ENCODE data around the gene NMT1.

GRCh38 chr17:45114117-45114932, 53.2 kb downstream of the NMT1 start:
- TF ChIP-seq CTCF (conservative IDR thresholded peaks at IDR 0.05; ENCODE audit: low read depth, low read length) (no peak), EZH2 (IDR thresholded peaks at IDR 0.05; ENCODE audit: low read length, unreplicated experiment) (no peak)

Data from PC-3 (cell line).